HPDE6-E6E7 (cell line): Measurements from ENCODE around the gene MBL2.

Experiments
- DNase-seq: peaks from one replicate; pipeline ENCODE4 v3.0.0; 2011; ENCODE audit warnings: missing footprints; ENCODE audit errors: extremely low spot score

MBL2 gene

DNA sequence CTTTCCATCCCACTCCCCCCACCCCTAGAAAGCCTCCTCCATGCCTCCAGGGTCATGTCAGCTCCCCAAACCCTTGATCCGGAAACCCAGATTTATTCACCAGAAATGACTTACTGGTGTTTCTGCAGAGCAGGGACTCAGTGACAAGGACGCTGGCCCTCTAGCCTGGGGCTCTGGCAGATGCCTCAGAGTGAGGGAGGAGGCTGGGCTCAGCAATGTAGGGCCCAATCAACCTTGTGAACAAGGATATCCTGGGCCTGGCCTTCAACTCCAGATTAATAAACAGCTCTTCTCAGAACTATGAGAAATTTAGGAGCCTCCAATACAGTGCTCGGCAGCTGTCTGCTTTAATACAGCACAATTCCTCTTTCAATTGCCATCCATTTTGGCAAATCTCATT lies at the start of gene MBL2:
Gene MBL2, minus strand, starts transcription at position 162 of the 400 bp plus-strand sequence. CDS start 1,149 bp downstream, outside the sequence.
- DNase-seq = no peak

DNA sequence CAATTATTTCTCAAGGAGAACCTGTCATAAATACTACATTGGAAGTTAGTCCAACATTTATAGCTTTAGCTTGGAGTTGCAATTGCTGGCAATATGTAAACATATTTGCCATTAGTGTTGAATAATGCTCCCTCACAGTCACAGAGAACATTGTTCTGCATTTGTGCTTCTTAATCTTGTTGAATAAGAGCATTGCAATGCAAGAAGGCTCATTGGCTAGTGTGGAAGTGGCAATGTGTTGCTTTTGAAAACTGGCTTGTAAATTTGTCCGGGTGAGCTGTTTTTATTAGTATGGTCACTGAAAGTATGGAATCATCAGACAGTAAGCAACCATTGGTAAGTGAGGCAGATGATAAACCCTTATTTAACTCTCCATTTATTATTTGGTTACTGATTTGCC lies 47.7 kb upstream of the MBL2 start:
- DNase-seq = no peak

DNA sequence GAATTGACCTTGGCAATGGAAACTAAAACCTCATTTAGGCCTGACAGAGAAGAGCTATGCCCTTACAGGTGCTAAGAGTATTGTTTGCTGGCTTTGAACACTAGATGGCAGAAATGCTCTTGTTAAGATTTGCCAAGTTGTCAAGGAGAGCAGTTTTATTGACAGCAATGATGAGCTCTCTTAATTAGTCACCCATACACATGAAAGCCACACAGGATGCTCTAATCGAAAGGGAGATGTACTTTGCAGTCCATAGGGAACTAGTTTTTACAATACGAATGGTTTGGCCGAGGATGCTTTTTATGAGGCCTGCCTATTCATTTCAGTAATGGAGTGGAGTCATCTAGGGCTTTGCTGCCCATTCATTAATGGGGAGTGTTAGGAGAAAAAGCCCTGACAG lies 45.4 kb upstream of the MBL2 start:
- DNase-seq = peak; percentile 22

DNA sequence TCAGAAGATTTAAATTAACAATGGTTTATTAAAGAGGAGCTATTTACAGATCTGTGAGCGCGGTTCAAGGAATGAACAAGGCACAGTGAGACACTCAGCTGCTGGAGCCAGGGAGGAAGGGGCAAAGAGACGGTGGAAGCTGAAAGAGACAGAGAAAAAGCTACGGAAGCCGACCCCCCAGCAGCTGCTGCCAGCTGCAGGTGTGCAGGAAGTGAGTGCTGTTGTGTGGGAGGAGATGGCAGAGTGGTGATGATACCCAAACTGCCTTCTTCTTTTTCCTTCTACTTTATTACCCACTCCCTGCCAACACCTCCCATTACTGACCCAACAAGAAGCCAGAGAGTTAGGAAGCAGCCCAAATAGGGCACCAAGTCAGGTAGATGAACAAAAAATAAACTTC lies 41.9 kb upstream of the MBL2 start:
- DNase-seq = no peak

DNA sequence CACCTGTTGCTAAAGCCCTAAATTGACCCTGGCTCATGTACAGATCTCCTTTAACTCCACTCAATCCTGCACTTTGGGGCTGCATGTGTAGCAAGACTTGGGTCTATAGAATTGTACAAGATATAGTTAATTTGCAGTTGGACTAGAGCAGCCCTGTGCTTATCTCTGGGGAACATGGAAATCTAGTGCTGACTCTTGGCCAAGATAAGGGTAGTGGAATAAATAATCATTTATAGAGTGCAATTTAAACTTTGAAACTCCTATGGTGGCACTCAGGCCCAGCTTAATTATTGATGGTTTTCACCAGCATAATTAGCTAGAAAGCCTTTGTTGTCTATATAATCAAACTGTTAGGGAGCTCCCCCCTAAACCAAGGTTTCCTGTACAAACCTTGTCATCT lies 39.2 kb upstream of the MBL2 start:
- no peak for DNase-seq

DNA sequence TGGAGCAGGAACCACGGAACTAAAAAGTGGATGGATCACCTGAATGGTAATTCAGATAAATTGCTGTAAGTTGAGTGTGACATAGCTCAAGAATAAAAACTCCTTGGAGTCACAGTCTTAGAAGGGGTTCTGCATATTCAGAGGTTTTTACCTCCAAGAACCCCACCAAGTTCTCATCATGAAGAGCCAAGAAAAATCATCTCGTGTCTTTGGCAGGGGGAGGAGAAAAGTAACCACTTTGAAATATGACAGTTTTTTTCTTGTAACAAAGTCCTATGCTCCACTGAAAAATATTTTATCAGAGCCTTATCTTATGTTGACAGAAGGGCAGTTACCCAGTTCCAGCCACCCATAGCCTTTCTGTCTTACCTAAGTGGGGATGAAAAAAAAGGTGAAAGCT lies 38.2 kb upstream of the MBL2 start:
- DNase-seq = no peak

DNA sequence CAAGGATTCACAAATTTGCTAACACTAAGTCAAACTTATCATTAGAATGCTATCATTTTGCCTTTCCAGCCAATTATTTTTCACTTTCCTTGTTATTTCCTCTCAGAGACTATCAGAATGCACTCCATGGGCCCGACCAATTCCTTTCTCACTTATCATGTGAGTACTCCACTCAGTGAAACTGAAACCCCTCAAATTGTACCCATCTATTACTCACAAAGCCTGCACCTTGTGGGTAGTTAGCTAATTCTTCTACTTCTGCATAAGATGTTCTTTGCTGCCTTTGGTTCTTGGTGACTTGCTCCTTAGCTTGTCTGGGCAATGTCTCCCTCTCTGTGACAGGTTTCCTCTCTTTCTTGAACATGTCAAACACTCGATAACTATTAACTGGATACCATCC lies 35.2 kb upstream of the MBL2 start:
- no peak for DNase-seq

DNA sequence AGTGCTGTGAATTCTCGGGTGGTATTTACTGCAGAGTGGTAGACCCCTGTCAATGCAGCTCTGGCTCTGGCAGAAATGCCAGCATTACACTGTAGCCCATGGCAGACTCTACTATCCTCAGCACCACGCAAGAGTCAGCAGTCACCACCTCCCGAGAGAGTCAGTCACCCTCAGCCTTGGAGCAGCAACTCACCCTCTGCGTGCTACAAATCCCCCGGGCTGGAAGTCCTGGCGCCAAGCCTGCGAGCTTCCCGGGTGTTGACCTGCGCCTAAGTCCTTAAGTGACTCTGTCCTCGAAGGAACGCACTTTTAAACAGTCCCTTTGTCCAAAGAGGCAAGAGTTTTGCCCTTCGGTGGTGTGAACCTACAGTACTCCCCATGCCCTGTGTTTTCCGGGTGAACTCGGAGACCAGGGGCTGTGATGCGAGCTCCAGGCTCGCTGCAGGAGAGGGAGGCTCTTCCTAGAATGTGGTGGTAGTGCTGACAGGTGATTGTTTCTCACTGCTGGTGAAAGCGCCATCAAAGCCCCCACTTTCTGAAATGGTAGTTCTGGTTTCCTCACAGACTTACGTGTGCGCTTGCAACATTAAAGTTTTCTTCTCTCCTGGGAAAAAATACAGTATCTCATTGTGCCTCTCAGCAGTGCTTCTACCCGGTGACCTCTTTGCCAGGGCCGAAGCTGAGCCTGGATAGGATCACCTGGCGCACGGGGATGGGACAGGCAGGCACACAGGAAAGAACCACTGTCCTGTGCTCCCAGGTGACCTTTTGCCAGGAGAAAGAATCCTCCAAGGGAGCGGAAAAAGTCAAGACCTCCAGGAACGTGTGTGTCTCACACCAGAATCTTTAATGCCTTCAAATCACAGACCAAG lies 33.1 kb upstream of the MBL2 start:
- no peak for DNase-seq

DNA sequence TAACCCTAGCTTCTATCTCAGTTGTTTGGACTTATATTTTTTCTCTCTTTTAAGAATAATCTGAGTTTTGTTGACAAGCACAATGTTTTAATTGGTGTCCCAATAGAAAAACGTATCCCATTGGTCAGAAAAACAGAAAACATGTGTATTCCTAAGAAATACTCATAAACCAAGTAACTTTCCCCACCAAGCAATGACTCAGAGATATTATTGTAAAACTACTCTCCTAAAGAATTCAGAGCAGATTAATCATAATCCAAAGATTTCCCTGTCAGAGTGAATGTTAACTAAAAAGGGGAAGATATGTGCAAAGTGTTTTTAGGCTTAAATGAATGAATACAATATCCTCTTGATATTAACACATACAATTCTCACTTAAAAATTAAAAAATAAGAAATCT lies 29.4 kb upstream of the MBL2 start:
- DNase-seq = peak; percentile 13

DNA sequence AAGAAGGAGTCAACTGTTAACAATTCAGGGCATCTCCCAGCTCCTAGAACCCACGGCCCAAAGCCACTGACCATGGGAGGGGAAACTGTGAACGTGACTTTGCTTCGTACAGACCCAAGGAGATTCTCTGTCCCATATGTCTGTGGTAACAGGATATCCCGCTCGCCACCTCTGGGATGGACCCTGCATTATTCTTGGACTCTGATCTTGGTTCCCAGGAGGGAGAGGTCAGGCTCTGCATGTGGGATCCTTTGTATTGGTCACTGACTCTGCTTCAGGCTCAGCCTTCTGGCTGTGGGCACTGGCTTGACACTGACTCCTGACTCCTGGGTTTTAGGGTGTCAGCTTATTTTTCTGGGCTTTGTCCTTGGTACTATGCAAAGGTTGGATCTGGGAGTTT lies 13.5 kb upstream of the MBL2 start:
- DNase-seq = no peak

DNA sequence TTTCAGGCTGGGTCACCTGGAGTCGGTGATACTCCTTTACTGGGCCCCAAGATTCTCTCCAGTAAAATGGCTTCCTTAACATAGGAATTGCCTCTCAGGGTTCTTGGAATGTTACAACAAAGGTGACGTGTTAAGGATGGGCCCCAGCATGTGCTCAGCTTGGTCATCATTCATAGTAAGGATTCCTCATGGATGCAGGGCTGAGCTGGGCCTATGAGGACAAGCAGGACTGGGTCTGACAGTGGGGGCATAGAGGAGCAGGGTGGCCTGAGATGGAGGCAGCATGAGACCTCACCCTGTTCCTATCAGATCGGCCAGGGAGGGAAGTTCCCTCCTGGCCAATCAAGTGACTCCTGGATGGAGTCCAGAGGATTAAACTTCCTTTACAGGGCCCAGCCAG lies 12.8 kb upstream of the MBL2 start:
- no peak for DNase-seq

DNA sequence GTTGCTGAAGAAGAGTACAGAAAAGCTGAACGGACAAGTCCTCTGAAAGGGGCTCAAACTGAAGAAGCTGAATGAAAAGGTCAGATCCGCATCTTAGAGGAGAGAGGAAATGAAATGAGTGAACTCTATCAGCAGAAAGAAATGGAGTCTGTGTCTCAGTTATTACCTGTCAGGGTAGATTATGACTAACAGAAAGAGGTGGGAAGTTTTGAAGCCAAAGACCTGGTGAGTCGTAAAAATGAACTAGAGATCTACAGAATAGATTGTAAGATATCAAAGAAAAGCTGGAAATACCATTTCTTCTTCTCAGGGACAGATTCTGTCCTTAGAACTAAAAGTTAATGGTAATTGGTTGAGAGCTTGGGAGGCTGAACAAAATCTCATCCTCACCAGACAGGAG lies 11.1 kb upstream of the MBL2 start:
- DNase-seq = no peak

DNA sequence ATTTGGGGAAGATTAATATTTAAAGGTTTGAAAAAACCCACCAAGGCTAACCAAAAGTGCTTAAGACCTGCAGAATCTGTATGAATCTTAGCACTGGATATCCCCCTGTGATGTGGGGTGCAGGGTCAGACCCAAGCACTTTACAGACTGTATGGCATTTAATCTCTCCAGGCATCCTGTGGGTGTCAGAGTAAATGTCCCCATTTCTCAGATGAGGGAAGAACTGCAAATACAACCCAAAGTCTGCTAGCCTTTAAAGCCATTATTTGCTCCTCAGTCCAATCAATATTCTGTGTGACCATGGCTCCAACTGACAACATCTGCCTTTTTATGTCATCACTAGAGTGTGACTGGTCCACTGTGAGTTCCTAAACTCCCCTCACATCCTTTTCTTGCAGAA lies 10.0 kb upstream of the MBL2 start:
- DNase-seq = no peak

DNA sequence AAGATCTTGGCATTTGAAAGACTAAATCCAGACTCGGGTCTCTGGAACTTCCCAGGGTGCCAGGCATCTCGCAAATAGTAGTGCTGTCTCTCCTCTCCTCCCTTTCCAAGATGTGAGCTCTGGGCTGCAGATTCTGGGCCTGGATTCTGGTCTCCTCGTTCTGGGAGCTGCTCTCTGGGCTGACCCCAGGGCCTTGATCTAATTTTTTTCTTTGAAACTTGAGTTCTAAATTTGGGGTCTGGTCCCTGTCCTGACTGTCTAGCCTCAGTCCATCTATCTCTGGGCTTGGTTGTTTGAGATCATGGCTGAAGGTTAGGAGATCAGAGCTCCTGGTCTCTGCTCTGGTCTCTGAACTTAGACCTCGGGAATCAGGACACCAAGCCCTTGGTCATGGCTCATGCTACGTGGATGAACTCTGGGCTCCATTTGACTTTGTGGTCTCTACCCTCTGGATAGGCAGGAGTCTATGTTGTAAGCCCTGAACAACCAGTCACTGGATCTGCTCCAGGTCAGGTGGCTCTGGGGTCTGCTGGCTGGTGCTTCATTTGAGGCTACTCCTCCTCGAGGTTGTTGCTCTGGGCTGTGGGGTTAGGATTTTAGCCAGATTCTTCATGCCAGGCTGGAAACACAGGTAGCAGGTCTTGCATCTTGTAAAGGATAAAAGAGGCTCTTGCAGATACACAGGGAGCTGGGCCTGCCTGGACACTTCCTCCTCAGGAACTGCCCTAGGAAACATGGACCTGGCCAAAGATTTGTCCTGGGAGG lies 8.0 kb upstream of the MBL2 start:
- no peak for DNase-seq

DNA sequence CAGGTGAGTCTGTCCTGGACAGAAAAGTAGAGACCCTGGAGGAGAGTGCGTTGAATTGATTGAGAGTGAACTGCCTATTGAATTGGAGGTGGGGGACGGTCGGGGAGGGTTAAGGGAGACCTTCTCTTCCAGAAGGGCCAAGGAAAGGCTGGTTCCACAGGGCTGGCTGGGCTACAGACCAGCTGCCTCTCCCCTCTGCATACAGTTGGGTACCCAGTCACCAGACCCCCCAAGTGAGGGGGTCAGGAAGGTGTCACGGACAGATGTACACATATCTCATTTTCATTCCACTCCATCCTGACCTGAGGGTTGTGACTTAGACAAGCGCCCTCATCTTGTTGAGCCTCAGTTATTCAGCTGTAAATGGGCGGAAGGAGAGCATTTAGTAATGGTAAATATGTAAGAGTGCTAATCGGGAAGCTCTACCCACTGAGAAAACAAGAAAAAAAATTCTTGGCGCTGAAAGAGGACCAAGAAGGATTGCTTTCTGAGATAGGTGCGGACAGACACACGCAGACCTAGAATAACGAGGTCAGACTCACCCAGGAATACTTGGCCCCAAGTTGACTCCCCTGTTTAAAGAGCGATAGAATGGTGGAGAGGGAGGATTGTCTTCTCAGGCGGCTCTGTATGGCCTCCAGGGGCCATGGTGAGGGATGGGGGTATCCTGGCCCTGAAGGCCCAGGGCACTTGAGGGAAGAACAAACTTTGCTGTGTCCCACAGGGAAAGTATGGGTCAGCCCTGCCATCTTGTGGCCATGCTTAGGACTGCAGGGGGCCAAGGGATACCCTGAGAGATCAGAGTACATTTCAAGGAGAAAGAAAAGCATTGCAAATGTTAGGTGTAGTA lies 7.2 kb upstream of the MBL2 start:
- peak; percentile 66 for DNase-seq

DNA sequence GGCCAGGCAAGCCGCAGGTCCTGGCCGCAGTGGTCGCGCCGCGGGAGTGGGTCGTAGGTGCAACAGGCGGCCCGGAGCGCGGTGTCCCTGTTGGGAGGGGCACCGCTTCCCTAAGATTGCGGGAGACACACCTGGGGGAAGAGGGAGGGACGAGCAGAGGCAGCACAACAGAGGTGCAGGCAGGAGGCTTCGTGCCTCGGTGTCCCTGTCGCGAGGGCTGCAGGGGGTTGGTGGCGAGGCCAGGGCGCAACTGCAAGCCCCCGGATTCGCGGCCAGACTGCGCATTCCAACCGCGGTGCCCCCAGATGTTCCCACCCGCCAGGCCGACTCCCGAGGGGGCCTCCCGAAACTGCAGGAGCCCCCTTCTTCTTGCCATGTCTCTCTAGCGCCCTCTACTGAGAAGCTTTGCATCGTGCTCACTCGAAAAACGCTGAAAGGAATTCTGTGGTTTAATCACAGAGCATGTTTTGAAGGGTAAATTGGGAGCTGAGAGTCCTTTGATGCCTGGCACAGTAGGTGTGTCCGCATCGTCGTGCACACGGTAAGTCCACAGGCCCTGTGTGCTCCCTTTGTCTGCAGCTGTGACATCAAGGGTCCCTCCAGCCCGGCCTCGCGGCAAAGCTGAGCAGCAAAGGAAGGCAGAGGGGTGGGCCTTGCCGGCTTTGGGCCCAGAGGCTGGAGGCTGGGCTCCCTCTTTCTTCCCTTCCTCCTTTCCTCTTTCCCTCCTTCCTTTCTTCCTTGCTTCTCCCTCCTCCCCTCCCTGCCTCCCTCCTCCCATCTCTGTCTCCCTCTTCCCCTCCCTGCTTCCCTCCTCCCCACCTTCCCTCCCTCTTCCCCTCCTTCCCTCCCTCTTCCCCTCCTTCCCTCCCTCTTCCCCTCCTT lies 6.2 kb upstream of the MBL2 start:
- no peak for DNase-seq

DNA sequence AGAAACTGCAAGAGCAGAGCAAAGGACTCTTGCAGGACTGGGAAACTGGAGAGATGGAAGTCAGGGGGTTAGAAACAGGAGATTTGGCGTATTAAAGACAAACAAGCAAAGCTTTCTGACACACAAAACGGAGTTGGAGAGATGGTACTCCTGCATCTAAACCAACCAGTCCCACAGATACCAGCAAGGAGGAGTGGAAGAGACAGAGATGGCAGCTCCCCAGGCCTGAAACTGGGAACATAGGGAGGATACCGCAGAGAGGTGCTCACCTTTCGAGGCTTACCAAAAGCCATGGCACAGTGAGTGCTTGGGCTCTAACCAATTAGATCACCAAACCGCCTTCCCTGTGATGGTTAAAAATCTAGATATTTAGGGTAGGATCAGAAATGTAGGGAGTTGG lies 4.8 kb upstream of the MBL2 start:
- no peak for DNase-seq

DNA sequence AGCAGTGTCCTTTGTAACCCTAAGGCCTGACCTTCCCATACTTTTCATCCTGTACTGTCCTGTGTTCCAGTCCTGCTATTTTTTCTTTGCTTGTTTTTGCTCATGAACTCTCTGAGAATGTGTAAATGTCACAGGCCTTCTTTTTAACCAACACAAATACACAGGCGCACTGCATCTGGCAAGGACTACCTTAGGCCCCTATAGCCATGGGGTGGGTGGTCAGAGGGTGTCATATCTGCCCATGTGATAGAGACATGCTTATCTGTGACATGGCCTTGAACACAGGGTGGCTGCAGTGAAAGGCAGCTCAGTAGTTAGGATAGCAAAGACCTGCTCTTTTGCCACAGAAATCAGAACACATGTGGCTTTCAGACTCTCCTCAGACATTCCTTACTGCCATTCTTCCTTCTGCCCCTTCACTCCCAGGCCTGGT lies 3.9 kb upstream of the MBL2 start:
- DNase-seq = no peak

DNA sequence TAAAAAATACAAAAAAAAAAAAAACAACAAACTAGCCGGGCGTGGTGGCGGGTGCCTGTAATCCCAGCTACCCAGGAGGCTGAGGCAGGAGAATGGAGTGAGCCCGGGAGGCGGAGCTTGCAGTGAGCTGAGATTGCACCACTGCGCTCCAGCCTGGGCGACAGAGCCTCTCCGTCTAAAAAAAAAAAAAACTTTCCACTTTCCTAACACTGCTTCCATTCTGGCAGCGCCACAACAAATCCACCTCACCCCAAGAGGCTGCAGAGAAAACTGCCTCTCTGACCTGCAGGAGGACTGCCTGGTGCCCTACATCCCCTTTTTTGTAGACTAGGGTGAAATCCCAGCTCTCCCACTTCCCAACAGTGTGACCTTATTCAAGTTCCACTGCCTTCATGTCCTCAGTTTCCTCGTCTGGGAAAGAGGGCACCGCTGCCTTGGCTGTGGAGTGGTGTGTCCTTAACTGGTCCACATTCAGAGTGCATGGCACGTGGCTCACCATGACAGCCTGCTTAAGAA lies 2.6 kb upstream of the MBL2 start:
- no peak for DNase-seq

DNA sequence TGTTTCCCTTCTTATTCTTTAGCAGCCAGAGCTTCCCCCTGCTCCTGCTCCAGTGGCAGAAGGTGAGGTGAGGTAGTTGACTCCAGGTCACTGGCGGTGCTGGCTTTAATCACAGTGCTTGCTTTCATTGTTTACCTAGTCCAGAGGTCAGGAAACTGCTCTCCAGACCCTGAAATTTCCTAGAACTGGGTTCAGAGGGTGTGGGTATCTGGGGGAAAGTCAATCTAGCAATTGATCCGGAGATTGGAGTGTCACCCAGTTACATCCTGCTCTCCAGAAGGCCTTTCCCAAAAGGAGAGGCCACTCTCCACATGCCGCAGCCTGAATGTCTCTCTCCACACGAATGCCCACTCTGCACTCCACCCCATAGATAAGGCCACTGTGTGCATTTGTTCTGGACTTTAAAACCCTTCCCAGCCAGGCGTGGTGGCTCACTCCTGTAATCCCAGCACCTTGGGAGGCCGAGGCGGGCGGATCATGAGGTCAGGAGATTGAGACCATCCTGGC lies 2.1 kb upstream of the MBL2 start:
- no peak for DNase-seq

DNA sequence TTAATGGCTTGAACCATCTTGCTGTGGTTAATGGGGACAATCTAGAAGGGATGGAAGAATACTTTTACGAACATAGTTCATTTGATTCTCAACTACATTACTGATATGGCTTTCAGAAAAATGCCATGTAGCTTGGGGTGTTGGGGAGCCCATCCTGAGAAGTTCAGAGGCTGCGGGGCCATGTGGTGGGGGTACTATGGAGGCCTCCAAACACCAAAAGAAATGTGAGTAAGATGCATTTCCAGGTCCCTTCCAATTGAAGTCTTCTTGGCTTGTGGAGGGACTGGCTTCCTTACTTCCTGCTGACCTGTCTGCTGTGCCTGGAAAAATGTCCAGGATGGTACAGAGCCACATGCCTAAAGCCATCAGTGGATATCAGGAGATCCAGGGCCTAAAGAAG lies 1.6 kb upstream of the MBL2 start:
- no peak for DNase-seq
